Kidney (tissue), 14 donors: ENCODE data around the gene INSYN2B. TPM values are rescaled to one million over a fixed set of nuclear protein-coding genes. Genes with fewer than 3 reads are reported as not detected.

Experiments used
- DNase-seq, 5 donors: peaks; one replicate each; pipeline ENCODE4 v3.0.0-alpha.2; 2013 to 2020
- FAIRE-seq: peaks from 2 replicates; lab custom pipeline; 2012; peaks lifted over from hg19 to GRCh38; lab: Jason Lieb, UNC
- H3K27ac ChIP-seq, 2 donors: one replicate each; pipeline ENCODE4 v1.7.0; 2013; ENCODE audit warnings: low read depth in 2 of 2, low read length in 2 of 2, inconsistent platforms in 1 of 2
- H3K27me3 ChIP-seq: one replicate; pipeline ENCODE4 v1.7.1; 2013; ENCODE audit warnings: low read length, inconsistent platforms; ENCODE audit not compliant: control insufficient read depth, insufficient read depth
- H3K36me3 ChIP-seq, 3 donors: one replicate each; pipeline versions ENCODE4 v1.7.0 to v1.7.1; 2013; ENCODE audit warnings: low read length in 3 of 3, control low read depth in 1 of 3, inconsistent platforms in 1 of 3; ENCODE audit not compliant: insufficient read depth in 3 of 3, control insufficient read depth in 2 of 3
- H3K4me1 ChIP-seq, 3 donors: one replicate each; pipeline versions ENCODE4 v1.7.0 to v1.7.1; 2013; ENCODE audit warnings: low read length in 3 of 3, inconsistent platforms in 1 of 3, low read depth in 1 of 3; ENCODE audit not compliant: control insufficient read depth in 2 of 3, insufficient read depth in 2 of 3
- H3K4me3 ChIP-seq, 3 donors: one replicate each; pipeline versions ENCODE4 v1.7.0 to v1.8.1; 2013; ENCODE audit warnings: low read length in 3 of 3, control low read depth in 1 of 3, inconsistent platforms in 1 of 3
- H3K9ac ChIP-seq, 3 donors: one replicate each; pipeline versions ENCODE4 v1.7.0 to v1.7.1; 2013; ENCODE audit warnings: low read length in 3 of 3, control low read depth in 1 of 3, inconsistent platforms in 1 of 3
- H3K9me3 ChIP-seq, 3 donors: one replicate each; pipeline versions ENCODE4 v1.7.0 to v1.7.1; 2013; ENCODE audit warnings: low read length in 3 of 3, control low read depth in 1 of 3, inconsistent platforms in 1 of 3; ENCODE audit not compliant: control insufficient read depth in 2 of 3, insufficient read depth in 1 of 3
- intact Hi-C: fragments of 100-400 bp; cut with DNase I; formaldehyde crosslinking; loops from one replicate; pipeline ENCODE4 v1.11.1; 2022
- polyA plus RNA-seq: library from polyadenylated mRNA; stranded (reverse); fragments of 350-450 nt; fragmentation: Illumina TruSeq; extraction: RNeasy Lipid Tissue Mini Kit (QIAGEN cat#74804); gene quantifications from one replicate; pipeline ENCODE4 v1.2.3, GENCODE V29; 2014; ENCODE audit warnings: low read depth, low replicate concordance; ENCODE audit not compliant: insufficient read depth
- total RNA-seq: library from RNA; stranded (reverse); fragmentation: NEBNext Ultra II Directional; extraction: Animal tissue kit (Norgen Biotek cat#: 25700); gene quantifications from one replicate; pipeline ENCODE4 v1.2.1, GENCODE V29; 2021
- TF ChIP-seq, protein P1 (sequence below): IDR thresholded peaks from 3 replicates; pipeline ENCODE4 v1.5.1; 2012; ENCODE audit warnings: mild to moderate bottlenecking, moderate library complexity, borderline replicate concordance; ENCODE audit not compliant: insufficient read depth; ENCODE audit errors: extremely low read depth
- donor health status: control.
- donor health status: control.
- donor health status: control.
- donor health status: control.
- donor health status: control.
- donor health status: DM: yes; HTN: yes; CAD: no.
- donor health status: Normal renal cell carcinoma (clear cell type).

INSYN2B gene
- total and polyA plus RNA-seq, 2 donors from 2014 or later = 0.28 TPM; not detected in 1

DNA sequence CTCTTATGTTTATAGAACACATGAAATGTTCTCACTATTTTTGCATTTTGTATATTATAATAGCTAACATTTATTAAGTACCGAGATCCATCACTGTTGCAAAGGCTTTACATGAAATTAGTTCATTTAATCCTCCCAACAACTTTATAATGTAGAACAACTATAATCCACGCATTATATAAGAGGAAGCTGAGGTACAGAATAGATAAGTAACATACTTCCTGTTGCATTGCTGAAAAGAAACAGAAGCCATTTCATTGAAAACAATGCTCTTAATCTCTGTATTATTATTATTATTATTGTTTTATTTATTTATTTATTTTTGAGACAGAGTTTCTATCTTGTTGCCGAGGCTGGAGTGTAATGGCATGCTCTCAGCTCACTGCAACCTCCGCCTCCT, 7.9 kb upstream of the INSYN2B start:
- Histone ChIP-seq H3K9me3 (no peaks in the 10 kb centered on the region), H3K4me1 (no peaks in the 10 kb centered on the region), H3K9ac (no peak overlapping the region), H3K4me3 (no peak overlapping the region), H3K36me3 (no peaks in the 10 kb centered on the region), H3K27me3 (no peaks in the 10 kb centered on the region), H3K27ac (no peak overlapping the region)
- no peak for FAIRE-seq
- TF ChIP-seq, protein P1, sequence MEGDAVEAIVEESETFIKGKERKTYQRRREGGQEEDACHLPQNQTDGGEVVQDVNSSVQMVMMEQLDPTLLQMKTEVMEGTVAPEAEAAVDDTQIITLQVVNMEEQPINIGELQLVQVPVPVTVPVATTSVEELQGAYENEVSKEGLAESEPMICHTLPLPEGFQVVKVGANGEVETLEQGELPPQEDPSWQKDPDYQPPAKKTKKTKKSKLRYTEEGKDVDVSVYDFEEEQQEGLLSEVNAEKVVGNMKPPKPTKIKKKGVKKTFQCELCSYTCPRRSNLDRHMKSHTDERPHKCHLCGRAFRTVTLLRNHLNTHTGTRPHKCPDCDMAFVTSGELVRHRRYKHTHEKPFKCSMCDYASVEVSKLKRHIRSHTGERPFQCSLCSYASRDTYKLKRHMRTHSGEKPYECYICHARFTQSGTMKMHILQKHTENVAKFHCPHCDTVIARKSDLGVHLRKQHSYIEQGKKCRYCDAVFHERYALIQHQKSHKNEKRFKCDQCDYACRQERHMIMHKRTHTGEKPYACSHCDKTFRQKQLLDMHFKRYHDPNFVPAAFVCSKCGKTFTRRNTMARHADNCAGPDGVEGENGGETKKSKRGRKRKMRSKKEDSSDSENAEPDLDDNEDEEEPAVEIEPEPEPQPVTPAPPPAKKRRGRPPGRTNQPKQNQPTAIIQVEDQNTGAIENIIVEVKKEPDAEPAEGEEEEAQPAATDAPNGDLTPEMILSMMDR = no peak
- intact Hi-C loops = no loop called here
- no peak for DNase-seq

DNA sequence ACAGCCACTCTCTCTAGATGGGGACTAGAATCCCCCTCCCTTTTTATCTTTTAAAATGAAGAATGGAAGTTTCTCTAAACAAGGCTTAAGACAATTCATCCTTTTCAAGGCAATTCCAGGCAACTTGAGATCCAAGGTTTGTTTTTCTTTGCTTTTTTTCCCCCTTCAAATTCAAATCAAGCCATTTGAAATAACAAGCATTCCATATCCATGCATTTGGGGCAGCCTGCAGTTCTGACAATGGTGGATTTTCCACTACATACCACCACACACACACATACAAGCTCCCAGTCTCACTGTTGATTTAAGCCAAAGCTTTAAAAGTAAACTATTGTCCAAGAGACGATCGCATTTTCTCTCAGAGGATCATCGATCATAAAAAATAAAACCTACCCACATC, 424 bp downstream of the INSYN2B start:
- no peak overlapping the region for H3K27ac ChIP-seq
- no peak for DNase-seq

DNA sequence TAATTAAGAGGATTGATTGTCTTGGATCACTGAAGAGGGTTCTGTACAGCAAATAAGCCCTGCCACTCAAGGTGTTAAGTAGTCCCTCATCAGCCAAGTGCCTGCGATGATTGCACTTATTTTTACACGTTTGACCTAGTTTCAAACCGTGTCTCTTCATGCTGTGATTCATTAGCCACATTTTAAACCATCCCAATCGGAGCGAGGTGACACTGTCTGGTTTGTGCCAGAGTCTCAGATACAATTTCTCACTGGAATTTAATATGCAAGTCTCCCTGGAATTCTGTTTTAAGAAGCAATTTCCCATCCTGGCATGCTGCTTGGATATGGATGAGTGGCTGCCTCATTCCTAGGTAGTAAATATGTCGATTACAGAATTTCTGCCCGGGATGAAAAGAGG, 1.6 kb downstream of the INSYN2B start:
- H3K4me3 ChIP-seq = peak overlapping the region in 1 of 3 donors; percentile 12
- H3K27ac ChIP-seq = no peak overlapping the region

More for the DNA sequence above, 424 bp downstream of the INSYN2B start:
- Histone ChIP-seq H3K36me3 (no peaks in the 10 kb centered on the region), H3K4me1 (peaks cover 0 to 3% (median 0%) of the 10 kb centered on the region in 3 donors), H3K9me3 (no peaks in the 10 kb centered on the region), H3K9ac (peak overlapping the region in 1 of 3 donors; percentile 42), H3K4me3 (peak overlapping the region; percentile 54 to 67 (median 65)), H3K27me3 (no peaks in the 10 kb centered on the region)
- no peak for FAIRE-seq
- TF ChIP-seq, protein P1 = no peak
- intact Hi-C loops = no loop called here

More for the DNA sequence above, 1.6 kb downstream of the INSYN2B start:
- Histone ChIP-seq H3K9me3 (no peaks in the 10 kb centered on the region), H3K4me1 (peaks cover 0 to 3% (median 0%) of the 10 kb centered on the region in 3 donors), H3K27me3 (no peaks in the 10 kb centered on the region), H3K36me3 (no peaks in the 10 kb centered on the region), H3K9ac (no peak overlapping the region)
- intact Hi-C loops = no loop called here
- DNase-seq (peak in 1 of 5 donors; percentile 20), FAIRE-seq (no peak)
- TF ChIP-seq, protein P1 = no peak
